NCI-H1105 treated with DMSO at 0.1 percent for 48 hours (cell line): ENCODE measurements around the gene SOX2.

Source experiments
- DNase-seq: peaks from one replicate; lab custom pipeline; 2025; lab: John Stamatoyannopoulos, UW

The SOX2 gene

GRCh38 chr3:181704421-181705085, 7.2 kb upstream of the SOX2 start:
- no peak for DNase-seq

- no peak for DNase-seq
These were observed 6.6 kb upstream of the SOX2 start for GRCh38 chr3:181705086-181705480.

- DNase-seq = no peak
These were observed 3.7 kb upstream of the SOX2 start for GRCh38 chr3:181707980-181708379.

- DNase-seq = peak; percentile 86
These were observed 2.0 kb upstream of the SOX2 start for GRCh38 chr3:181709537-181710279.

GRCh38 chr3:181710345-181711291, 1.1 kb upstream of the SOX2 start:
- DNase-seq = peak; percentile 77

- peak; percentile 47 for DNase-seq
These were observed 464 bp downstream of the SOX2 start for GRCh38 chr3:181712226-181712552.

- peak; percentile 47 for DNase-seq
These were observed 991 bp downstream of the SOX2 start for GRCh38 chr3:181712553-181713279.

GRCh38 chr3:181713280-181713647, 1.5 kb downstream of the SOX2 start:
- no peak for DNase-seq

- DNase-seq = no peak
These were observed 2.2 kb downstream of the SOX2 start for GRCh38 chr3:181713676-181714612.

- DNase-seq = no peak
These were observed 4.0 kb downstream of the SOX2 start for GRCh38 chr3:181715571-181716340.

- no peak for DNase-seq
These were observed 5.2 kb downstream of the SOX2 start for GRCh38 chr3:181716966-181717365.

- DNase-seq = no peak
These were observed 5.9 kb downstream of the SOX2 start for GRCh38 chr3:181717549-181718171.

- no peak for DNase-seq
These were observed 6.6 kb downstream of the SOX2 start for GRCh38 chr3:181718369-181718768.

GRCh38 chr3:181718987-181719911, 7.5 kb downstream of the SOX2 start:
- no peak for DNase-seq

GRCh38 chr3:181719991-181720680, 8.4 kb downstream of the SOX2 start:
- no peak for DNase-seq

GRCh38 chr3:181721046-181721875, 9.5 kb downstream of the SOX2 start:
- DNase-seq = no peak

GRCh38 chr3:181722156-181722555, 10.4 kb downstream of the SOX2 start:
- DNase-seq = no peak
